HepG2 (cell line): ENCODE results near the gene ACTN1.

Experiments used
- CCAR2 ChIP-seq: fragments of 200-400 bp; formaldehyde crosslinking; optimal IDR thresholded peaks from 2 replicates; pipeline ENCODE3; 2018; ENCODE audit warnings: low read depth, mild to moderate bottlenecking, low read length, moderate library complexity
- DMTF1 ChIP-seq: sonication (generic); formaldehyde crosslinking; IDR thresholded peaks from 2 replicates; pipeline ENCODE4 v1.4.0; 2020; ENCODE audit warnings: mild to moderate bottlenecking, missing genetic modification reagents
- GLMP ChIP-seq: sonication (generic); formaldehyde crosslinking; IDR thresholded peaks from 2 replicates; pipeline ENCODE4 v1.9.0; 2021; ENCODE audit warnings: missing genetic modification reagents, mild to moderate bottlenecking, borderline replicate concordance
- MEIS1 ChIP-seq: sonication (generic); formaldehyde crosslinking; IDR thresholded peaks from 2 replicates; pipeline ENCODE4 v1.9.0; 2021; ENCODE audit warnings: mild to moderate bottlenecking, missing genetic modification reagents, moderate library complexity, borderline replicate concordance
- MYC ChIP-seq: sonication (generic); formaldehyde crosslinking; IDR thresholded peaks from 2 replicates; pipeline ENCODE4 v1.9.0; 2021; ENCODE audit warnings: missing genetic modification reagents, borderline replicate concordance
- RERE ChIP-seq: IDR thresholded peaks from 2 replicates; pipeline ENCODE4 v1.6.1; 2016; ENCODE audit warnings: low read depth, missing genetic modification reagents, missing compliant biosample characterization
- SOX6 ChIP-seq, 2 experiments: fragments of 450-650 bp in 1 of 2; sonication (generic) in 1 of 2; formaldehyde crosslinking in 1 of 2; IDR thresholded peaks; 2 replicates each; pipeline versions ENCODE4 v1.4.0 to v1.6.1; 2017 to 2020; ENCODE audit warnings: antibody characterized with exemption in 1 of 2, mild to moderate bottlenecking in 1 of 2, missing genetic modification reagents in 1 of 2
- THAP8 ChIP-seq: sonication (generic); formaldehyde crosslinking; IDR thresholded peaks from 2 replicates; pipeline ENCODE4 v1.5.1; 2020; ENCODE audit warnings: missing genetic modification reagents, mild to moderate bottlenecking, borderline replicate concordance
- XRCC5 ChIP-seq: fragments of 200-400 bp; formaldehyde crosslinking; optimal IDR thresholded peaks from 2 replicates; pipeline ENCODE3; 2017; ENCODE audit warnings: mild to moderate bottlenecking, low read length
- ZNF777 ChIP-seq: sonication (generic); formaldehyde crosslinking; IDR thresholded peaks from 2 replicates; pipeline ENCODE4 v1.4.0; 2020; ENCODE audit warnings: missing genetic modification reagents

- TF ChIP-seq MEIS1 (CRISPR knock-in tag) (no peak), CCAR2 (no peak), DMTF1 (CRISPR knock-in tag) (no peak), ZNF777 (CRISPR knock-in tag) (no peak), THAP8 (no peak), SOX6 (IDR thresholded peaks at IDR 0.05) (no peak), SOX6 (CRISPR knock-in tag; IDR thresholded peaks at IDR 0.05) (no peak), MYC (CRISPR knock-in tag) (no peak), RERE (no peak), GLMP (CRISPR knock-in tag) (no peak), XRCC5 (no peak)
Observed at GRCh38 chr14:68874746-68875155, 104.4 kb downstream of the ACTN1 start.
